GM12872 (cell line): ENCODE results near the gene DPPA4.

Experiments used
- CTCF ChIP-seq: IDR thresholded peaks from 3 replicates; pipeline ENCODE4 v1.5.1; 2011; ENCODE audit warnings: low read depth, mild to moderate bottlenecking, low read length, moderate library complexity; ENCODE audit not compliant: insufficient read depth

DPPA4 gene

GRCh38 chr3:109351231-109351630, 13.9 kb upstream of the DPPA4 start:
- TF ChIP-seq CTCF = no peak

- no peak for TF ChIP-seq CTCF
These were observed 9.5 kb upstream of the DPPA4 start for GRCh38 chr3:109346770-109347295.

- no peak for TF ChIP-seq CTCF
These were observed 8.8 kb upstream of the DPPA4 start for GRCh38 chr3:109346099-109346498.

- no peak for TF ChIP-seq CTCF
These were observed 2.6 kb upstream of the DPPA4 start for GRCh38 chr3:109339714-109340648.

GRCh38 chr3:109339197-109339596, 1.9 kb upstream of the DPPA4 start:
- TF ChIP-seq CTCF = no peak

GRCh38 chr3:109338322-109338721, 976 bp upstream of the DPPA4 start:
- TF ChIP-seq CTCF = no peak

- TF ChIP-seq CTCF = no peak
These were observed 970 bp downstream of the DPPA4 start for GRCh38 chr3:109336291-109336861.
